Measurements from ENCODE around the gene MTUS2.

DNA sequence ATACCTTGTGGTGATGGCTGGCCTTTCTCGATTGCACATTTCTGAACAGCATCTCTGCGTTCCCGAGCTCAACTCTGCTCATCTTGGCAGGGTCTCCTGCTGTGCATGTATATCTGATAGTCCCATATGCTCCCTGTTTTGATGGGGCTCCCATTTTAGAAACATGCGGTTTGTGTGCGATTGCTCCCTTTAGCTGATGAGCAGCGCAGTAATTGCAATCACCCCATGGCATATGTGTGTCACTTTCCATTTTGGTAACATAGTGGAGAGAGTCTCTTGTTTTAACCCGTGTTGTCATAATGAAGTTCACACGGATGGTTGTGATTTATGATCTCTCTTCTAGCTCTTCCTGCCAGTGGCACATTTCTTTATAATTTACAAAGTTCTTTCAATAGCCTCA lies 144.7 kb downstream of the MTUS2 start:
- TF ChIP-seq, protein P1, sequence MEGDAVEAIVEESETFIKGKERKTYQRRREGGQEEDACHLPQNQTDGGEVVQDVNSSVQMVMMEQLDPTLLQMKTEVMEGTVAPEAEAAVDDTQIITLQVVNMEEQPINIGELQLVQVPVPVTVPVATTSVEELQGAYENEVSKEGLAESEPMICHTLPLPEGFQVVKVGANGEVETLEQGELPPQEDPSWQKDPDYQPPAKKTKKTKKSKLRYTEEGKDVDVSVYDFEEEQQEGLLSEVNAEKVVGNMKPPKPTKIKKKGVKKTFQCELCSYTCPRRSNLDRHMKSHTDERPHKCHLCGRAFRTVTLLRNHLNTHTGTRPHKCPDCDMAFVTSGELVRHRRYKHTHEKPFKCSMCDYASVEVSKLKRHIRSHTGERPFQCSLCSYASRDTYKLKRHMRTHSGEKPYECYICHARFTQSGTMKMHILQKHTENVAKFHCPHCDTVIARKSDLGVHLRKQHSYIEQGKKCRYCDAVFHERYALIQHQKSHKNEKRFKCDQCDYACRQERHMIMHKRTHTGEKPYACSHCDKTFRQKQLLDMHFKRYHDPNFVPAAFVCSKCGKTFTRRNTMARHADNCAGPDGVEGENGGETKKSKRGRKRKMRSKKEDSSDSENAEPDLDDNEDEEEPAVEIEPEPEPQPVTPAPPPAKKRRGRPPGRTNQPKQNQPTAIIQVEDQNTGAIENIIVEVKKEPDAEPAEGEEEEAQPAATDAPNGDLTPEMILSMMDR (IDR thresholded peaks at IDR 0.05): no peak
- TF ChIP-seq EZH2 (IDR thresholded peaks at IDR 0.05) (no peak), EZH2phosphoT487 (IDR thresholded peaks at IDR 0.05) (no peak)

Data from neural progenitor cell (in vitro differentiated cells).